ENCODE data around the gene KCNQ1. TPM values are rescaled to one million over a fixed set of nuclear protein-coding genes. Genes with fewer than 3 reads are reported as not detected.

The KCNQ1 gene
- total RNA-seq, 3 donors from 2014 or later, result 15.5 to 44.7 (median 37.4) TPM

DNA sequence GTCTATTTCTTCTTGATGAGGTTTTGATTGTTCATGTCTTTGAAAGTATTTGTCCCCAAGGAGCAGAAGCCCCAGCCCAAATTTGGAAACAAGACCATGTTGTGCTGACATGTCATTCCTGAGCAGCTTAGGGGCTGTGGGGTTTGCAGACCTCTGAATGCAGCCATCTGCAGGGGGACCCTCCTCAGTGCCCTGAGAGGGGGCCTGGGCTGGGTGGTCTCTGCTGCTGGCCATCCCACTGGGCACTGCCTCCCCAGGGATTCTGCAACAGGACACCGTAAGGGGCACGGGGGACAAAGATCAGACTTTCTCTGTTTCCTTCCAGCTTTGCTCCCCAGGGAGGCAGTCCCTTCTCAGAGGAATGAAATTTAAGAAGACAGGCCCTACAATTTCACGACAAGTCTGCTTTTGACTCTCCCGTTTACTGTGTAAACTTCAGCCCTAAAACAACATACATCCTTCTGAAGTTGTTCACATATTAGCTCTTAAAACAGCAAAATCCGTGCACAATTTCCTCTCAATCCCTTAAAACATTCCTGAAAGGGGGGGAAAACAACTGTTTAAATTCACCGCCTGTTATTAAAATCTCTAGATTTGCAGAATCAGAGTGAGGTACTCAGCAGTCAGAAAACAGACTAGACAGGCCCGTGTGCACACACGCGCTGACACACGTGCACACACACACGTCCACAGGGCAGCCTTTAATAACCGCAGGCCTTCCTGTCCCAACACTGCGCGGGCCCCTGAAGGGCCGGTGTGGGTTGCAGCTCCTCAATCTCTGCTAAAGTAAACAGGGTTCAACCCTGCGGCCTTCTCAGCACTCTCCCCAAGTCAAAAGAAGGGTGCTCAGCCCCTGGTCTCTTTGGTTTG lies 109.8 kb downstream of the KCNQ1 start:
- no peaks in the 10 kb centered on the region for H3K4me1 ChIP-seq (ENCODE audit: low read depth)
- no peak overlapping the region for H3K4me3 ChIP-seq
- no peaks in the 10 kb centered on the region for H3K9me3 ChIP-seq
- DNase-seq (peak in 2 of 3 donors; percentile 7 to 19), ATAC-seq (no peak)
- H3K36me3 ChIP-seq (ENCODE audit: low read depth), result no peaks in the 10 kb centered on the region
- no peak for TF ChIP-seq CTCF (IDR thresholded peaks at IDR 0.05)
- intact Hi-C loops (cut with DNase I, micrococcal nuclease), result no loop called here

- H3K4me1 ChIP-seq (ENCODE audit: low read depth), result no peaks in the 10 kb centered on the region
- H3K9me3 ChIP-seq, result no peaks in the 10 kb centered on the region
- H3K36me3 ChIP-seq (ENCODE audit: low read depth), result no peaks in the 10 kb centered on the region
- no peak overlapping the region for H3K4me3 ChIP-seq
- intact Hi-C loops (cut with DNase I, micrococcal nuclease), result no loop called here
- TF ChIP-seq CTCF (IDR thresholded peaks at IDR 0.05), result no peak
- no peak for ATAC-seq
- DNase-seq, result peak in 2 of 3 donors; percentile 6 to 29
Measured at GRCh38 chr11:2555336-2555735, 110.5 kb downstream of the KCNQ1 start.

DNA sequence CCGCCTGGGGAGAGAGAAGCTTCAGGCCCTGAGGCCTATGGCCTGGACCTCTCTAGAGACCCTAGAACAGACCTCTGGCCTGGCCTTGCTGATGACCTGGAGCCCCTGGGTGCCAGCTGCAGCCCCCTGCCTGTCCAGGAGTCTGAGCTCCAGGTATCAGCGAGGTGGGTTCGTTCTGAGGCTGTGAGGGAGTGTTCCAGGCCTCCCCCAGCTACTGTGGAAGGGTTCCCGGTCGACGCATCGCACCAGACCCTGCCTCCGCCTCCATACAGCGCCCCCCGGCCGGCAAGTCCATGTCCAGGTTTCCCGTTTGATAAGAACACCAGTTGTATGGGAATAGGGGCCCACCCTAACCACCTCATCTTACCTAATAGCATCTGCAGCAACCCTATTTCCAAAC lies 111.1 kb downstream of the KCNQ1 start:
- Histone ChIP-seq H3K4me1 (ENCODE audit: low read depth) (no peaks in the 10 kb centered on the region), H3K4me3 (no peak overlapping the region), H3K9me3 (no peaks in the 10 kb centered on the region), H3K36me3 (ENCODE audit: low read depth) (no peaks in the 10 kb centered on the region)
- intact Hi-C loops (cut with DNase I, micrococcal nuclease), result no loop called here
- no peak for TF ChIP-seq CTCF (IDR thresholded peaks at IDR 0.05)
- ATAC-seq (no peak), DNase-seq (peak in 2 of 3 donors; percentile 6 to 37)

- Histone ChIP-seq H3K9me3 (no peaks in the 10 kb centered on the region), H3K36me3 (ENCODE audit: low read depth) (no peaks in the 10 kb centered on the region), H3K4me1 (ENCODE audit: low read depth) (no peaks in the 10 kb centered on the region), H3K4me3 (no peak overlapping the region)
- intact Hi-C loops (cut with DNase I, micrococcal nuclease), result no loop called here
- DNase-seq (peak in 1 of 3 donors; percentile 12), ATAC-seq (no peak)
- no peak for TF ChIP-seq CTCF (IDR thresholded peaks at IDR 0.05)
Measured at GRCh38 chr11:2557381-2557780, 112.6 kb downstream of the KCNQ1 start.

DNA sequence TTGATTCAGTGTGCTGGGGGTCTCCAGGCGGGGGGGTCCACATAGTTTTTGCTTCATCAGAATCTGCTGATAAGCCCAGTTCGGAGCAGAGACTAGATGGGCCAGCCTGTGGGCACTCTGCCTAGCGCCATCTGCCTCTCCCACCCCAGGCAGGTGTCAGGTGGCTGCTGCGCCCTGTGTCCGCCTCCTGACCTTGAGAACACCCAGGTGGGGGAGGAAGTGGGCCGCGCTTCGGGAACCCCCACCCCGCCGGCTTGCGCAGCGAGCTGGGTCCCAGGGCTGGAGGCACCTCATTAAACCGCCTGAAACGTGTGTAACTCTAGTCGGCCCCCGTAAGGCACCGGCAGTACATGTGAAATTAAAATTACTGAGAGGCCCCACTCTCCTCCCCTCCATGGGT lies 113.6 kb downstream of the KCNQ1 start:
- Histone ChIP-seq H3K4me1 (ENCODE audit: low read depth) (no peaks in the 10 kb centered on the region), H3K4me3 (no peak overlapping the region), H3K36me3 (ENCODE audit: low read depth) (no peaks in the 10 kb centered on the region), H3K9me3 (no peaks in the 10 kb centered on the region)
- intact Hi-C loops (cut with DNase I, micrococcal nuclease), result no loop called here
- ATAC-seq (no peak), DNase-seq (peak in 2 of 3 donors; percentile 23 to 31)
- no peak for TF ChIP-seq CTCF (IDR thresholded peaks at IDR 0.05)
